Femur (tissue), 1 donor: ENCODE data around the gene PPP1R13L.

Experiments
- DNase-seq: peaks from one replicate; pipeline ENCODE4 v3.0.0-alpha.2; 2017

PPP1R13L gene

GRCh38 chr19:45362291-45362690 is 42.6 kb downstream of the PPP1R13L start:
- DNase-seq = no peak

GRCh38 chr19:45361608-45362007 is 43.3 kb downstream of the PPP1R13L start:
- DNase-seq = no peak

GRCh38 chr19:45358213-45358792 is 46.6 kb downstream of the PPP1R13L start:
- DNase-seq = no peak

GRCh38 chr19:45357445-45357783 is 47.5 kb downstream of the PPP1R13L start:
- no peak for DNase-seq

- no peak for DNase-seq
These were observed 48.0 kb downstream of the PPP1R13L start for GRCh38 chr19:45356760-45357444.

GRCh38 chr19:45355910-45356309 is 49.0 kb downstream of the PPP1R13L start:
- no peak for DNase-seq

- no peak for DNase-seq
These were observed 49.5 kb downstream of the PPP1R13L start for GRCh38 chr19:45355402-45355801.

- no peak for DNase-seq
These were observed 50.5 kb downstream of the PPP1R13L start for GRCh38 chr19:45354241-45354842.

GRCh38 chr19:45352914-45353796 is 51.7 kb downstream of the PPP1R13L start:
- DNase-seq = no peak

- DNase-seq = no peak
These were observed 52.4 kb downstream of the PPP1R13L start for GRCh38 chr19:45352471-45352870.

- DNase-seq = no peak
These were observed 52.8 kb downstream of the PPP1R13L start for GRCh38 chr19:45352062-45352461.

GRCh38 chr19:45351401-45351952 is 53.4 kb downstream of the PPP1R13L start:
- no peak for DNase-seq

GRCh38 chr19:45350477-45351058 is 54.3 kb downstream of the PPP1R13L start:
- DNase-seq = no peak

- DNase-seq = no peak
These were observed 55.4 kb downstream of the PPP1R13L start for GRCh38 chr19:45349430-45349941.

- DNase-seq = no peak
These were observed 55.8 kb downstream of the PPP1R13L start for GRCh38 chr19:45349126-45349415.

GRCh38 chr19:45348367-45349125 is 56.3 kb downstream of the PPP1R13L start:
- DNase-seq = no peak

GRCh38 chr19:45347570-45348366 is 57.1 kb downstream of the PPP1R13L start:
- DNase-seq = no peak

GRCh38 chr19:45346449-45346848 is 58.4 kb downstream of the PPP1R13L start:
- no peak for DNase-seq

GRCh38 chr19:45345506-45345860 is 59.4 kb downstream of the PPP1R13L start:
- no peak for DNase-seq

- no peak for DNase-seq
These were observed 60.0 kb downstream of the PPP1R13L start for GRCh38 chr19:45344621-45345505.
